ENCODE results near the gene DNAH7.

DNAH7 gene

GRCh38 chr2:195793881-195794280, 274.8 kb downstream of the DNAH7 start:
- no peak for DNase-seq

- DNase-seq: no peak
Observed at GRCh38 chr2:195782156-195782555, 286.5 kb downstream of the DNAH7 start.

GRCh38 chr2:195779491-195779890, 289.1 kb downstream of the DNAH7 start:
- no peak for DNase-seq

GRCh38 chr2:195769975-195770374, 298.7 kb downstream of the DNAH7 start:
- no peak for DNase-seq

- DNase-seq: no peak
Observed at GRCh38 chr2:195768431-195768830, 300.2 kb downstream of the DNAH7 start.

- DNase-seq: no peak
Observed at GRCh38 chr2:195766691-195767090, 301.9 kb downstream of the DNAH7 start.

GRCh38 chr2:195763866-195764265, 304.8 kb downstream of the DNAH7 start:
- DNase-seq: no peak

- DNase-seq: no peak
Observed at GRCh38 chr2:195759877-195760276, 308.8 kb downstream of the DNAH7 start.

GRCh38 chr2:195758846-195759245, 309.8 kb downstream of the DNAH7 start:
- no peak for DNase-seq

GRCh38 chr2:195756218-195756942, 312.3 kb downstream of the DNAH7 start:
- DNase-seq: no peak

GRCh38 chr2:195741191-195741590, 327.4 kb downstream of the DNAH7 start:
- DNase-seq: no peak

GRCh38 chr2:195737511-195738325, 330.9 kb downstream of the DNAH7 start:
- DNase-seq: no peak

GRCh38 chr2:195735347-195735746, 333.3 kb downstream of the DNAH7 start:
- DNase-seq: no peak

GRCh38 chr2:195734931-195735330, 333.7 kb downstream of the DNAH7 start:
- DNase-seq: no peak

- DNase-seq: no peak
Observed at GRCh38 chr2:195734395-195734794, 334.2 kb downstream of the DNAH7 start.

- DNase-seq: no peak
Observed at GRCh38 chr2:195733831-195734230, 334.8 kb downstream of the DNAH7 start.

- DNase-seq: no peak
Observed at GRCh38 chr2:195732574-195732973, 336.1 kb downstream of the DNAH7 start.

- no peak for DNase-seq
Observed at GRCh38 chr2:195730912-195731311, 337.7 kb downstream of the DNAH7 start.

- no peak for DNase-seq
Observed at GRCh38 chr2:195727106-195727505, 341.5 kb downstream of the DNAH7 start.

GRCh38 chr2:195722075-195722474, 346.6 kb downstream of the DNAH7 start:
- no peak for DNase-seq

GRCh38 chr2:195721042-195721441, 347.6 kb downstream of the DNAH7 start:
- no peak for DNase-seq

GRCh38 chr2:195716466-195716865, 352.2 kb downstream of the DNAH7 start:
- DNase-seq: no peak

GRCh38 chr2:195711478-195711877, 357.2 kb downstream of the DNAH7 start:
- no peak for DNase-seq

Data from cerebellar nuclear complex (tissue), 1 donor.